ENCODE results near the gene MBD3.
"Not testable (repeated sequence)": the region's sequence is repeated elsewhere in the genome, so short reads cannot be mapped to it uniquely, and the experiment has no call there.

Gene MBD3

GRCh38 chr19:1592755-1593500 lies at the start of gene MBD3:
MBD3 (minus strand) TSS chr19:1592865; CDS start chr19:1592631, 234 bp downstream.
- Histone ChIP-seq H3K4me1 (ENCODE audit: insufficient read depth, low read length) (peaks cover 4% of the 10 kb centered on the region), H3K36me3 (ENCODE audit: insufficient read depth, low read length) (peaks cover 13% of the 10 kb centered on the region), H3K9me3 (ENCODE audit: control insufficient read depth, insufficient read depth, low read length) (no peaks in the 10 kb centered on the region), H3K9ac (ENCODE audit: low read depth, low read length) (peak within 1 kb of the TSS; percentile 100)

DNA sequence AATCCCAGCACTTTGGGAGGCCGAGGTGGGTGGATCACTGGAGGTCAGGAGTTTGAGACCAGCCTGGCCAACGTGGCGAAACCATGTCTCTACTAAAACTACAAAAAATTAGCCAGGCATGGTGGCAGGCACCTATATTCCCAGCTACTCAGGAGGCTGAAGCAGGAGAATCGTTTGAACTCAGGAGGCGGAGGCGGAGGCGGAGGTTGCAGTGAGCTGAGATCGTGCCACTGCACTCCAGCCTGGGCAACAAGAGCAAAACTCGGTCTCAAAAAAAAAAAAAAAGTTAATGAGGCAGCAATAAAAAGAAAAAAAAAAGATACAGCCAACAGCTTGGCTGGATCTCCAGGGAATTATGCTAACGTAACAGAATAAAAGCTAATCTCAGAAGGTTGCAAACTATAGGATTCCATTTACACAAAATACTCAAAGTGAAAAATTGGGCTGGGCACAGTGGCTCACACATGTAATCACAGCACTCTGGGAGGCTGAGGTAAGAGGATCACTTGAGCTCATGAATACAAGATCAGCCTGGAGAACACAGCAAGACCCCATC lies 48.3 kb upstream of the MBD3 start:
- peaks cover 20% of the 10 kb centered on the region for H3K36me3 ChIP-seq (ENCODE audit: insufficient read depth, low read length)
- not testable (repeated sequence) for H3K9me3 ChIP-seq (ENCODE audit: control insufficient read depth, insufficient read depth, low read length); H3K9ac ChIP-seq (ENCODE audit: low read depth, low read length); H3K4me1 ChIP-seq (ENCODE audit: insufficient read depth, low read length)

GRCh38 chr19:1636325-1637236 lies 43.9 kb upstream of the MBD3 start:
- no peak overlapping the region for H3K9ac ChIP-seq (ENCODE audit: low read depth, low read length)
- H3K4me1 ChIP-seq (ENCODE audit: insufficient read depth, low read length), result no peaks in the 10 kb centered on the region
- no peaks in the 10 kb centered on the region; the same call in 1 of the 2 replicates for H3K9me3 ChIP-seq (ENCODE audit: control insufficient read depth, insufficient read depth, low read length)
- peaks cover 18% of the 10 kb centered on the region; the same call in 1 of the 2 replicates for H3K36me3 ChIP-seq (ENCODE audit: insufficient read depth, low read length)

DNA sequence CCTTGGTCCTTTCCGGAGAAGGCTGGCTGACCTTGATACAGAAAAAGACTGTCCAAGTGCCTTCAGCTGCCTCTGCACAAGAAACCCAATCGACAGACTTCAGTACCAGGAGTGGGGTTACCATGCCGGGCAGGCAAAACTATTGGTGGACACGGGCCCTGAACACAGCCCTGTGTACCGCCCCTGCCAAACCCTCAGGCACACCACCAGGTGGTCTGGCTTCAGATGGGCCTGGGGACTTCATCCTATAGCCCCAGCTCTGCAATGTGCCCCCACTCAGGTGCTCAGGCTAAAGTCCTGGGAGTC lies 42.2 kb upstream of the MBD3 start:
- H3K4me1 ChIP-seq (ENCODE audit: insufficient read depth, low read length), result no peaks in the 10 kb centered on the region
- no peak overlapping the region for H3K9ac ChIP-seq (ENCODE audit: low read depth, low read length)
- H3K36me3 ChIP-seq (ENCODE audit: insufficient read depth, low read length), result peaks cover 18% of the 10 kb centered on the region; the same call in 1 of the 2 replicates
- no peaks in the 10 kb centered on the region; the same call in 1 of the 2 replicates for H3K9me3 ChIP-seq (ENCODE audit: control insufficient read depth, insufficient read depth, low read length)

- Histone ChIP-seq H3K9me3 (ENCODE audit: control insufficient read depth, insufficient read depth, low read length) (no peaks in the 10 kb centered on the region; the same call in 1 of the 2 replicates), H3K36me3 (ENCODE audit: insufficient read depth, low read length) (peaks cover 15% of the 10 kb centered on the region; the same call in 1 of the 2 replicates), H3K9ac (ENCODE audit: low read depth, low read length) (no peak overlapping the region), H3K4me1 (ENCODE audit: insufficient read depth, low read length) (no peaks in the 10 kb centered on the region)
Observed at GRCh38 chr19:1634242-1634937, 41.7 kb upstream of the MBD3 start.

DNA sequence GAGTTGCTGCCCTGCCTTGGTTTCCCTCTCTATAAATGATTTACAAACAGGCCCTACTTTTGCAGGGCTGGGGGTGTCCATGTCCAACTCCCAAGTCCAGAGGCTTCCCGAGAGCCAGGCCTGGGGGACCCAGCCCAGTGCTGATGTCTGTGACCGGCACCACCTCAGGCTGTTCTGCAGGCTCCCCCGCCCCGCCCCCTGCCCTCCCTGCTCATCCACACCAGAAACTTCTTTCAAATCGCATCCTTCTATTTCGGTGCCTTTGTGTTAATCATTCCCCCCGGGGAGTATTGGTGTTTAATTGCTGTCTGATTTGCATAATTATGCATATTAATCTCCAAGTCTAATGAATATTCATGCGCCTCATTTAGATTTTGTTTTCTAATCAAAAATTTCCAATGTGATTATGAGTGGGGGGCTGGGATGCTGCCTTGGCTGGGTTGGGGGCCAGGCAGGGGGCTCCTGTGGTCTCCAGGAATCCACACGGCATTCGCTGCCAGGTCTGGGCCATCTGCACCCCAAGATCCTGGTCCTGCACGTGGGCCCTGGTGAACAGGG lies 40.7 kb upstream of the MBD3 start:
- Histone ChIP-seq H3K9ac (ENCODE audit: low read depth, low read length) (no peak overlapping the region), H3K4me1 (ENCODE audit: insufficient read depth, low read length) (no peaks in the 10 kb centered on the region), H3K9me3 (ENCODE audit: control insufficient read depth, insufficient read depth, low read length) (no peaks in the 10 kb centered on the region; the same call in 1 of the 2 replicates), H3K36me3 (ENCODE audit: insufficient read depth, low read length) (peaks cover 12% of the 10 kb centered on the region; the same call in 1 of the 2 replicates)

- Histone ChIP-seq H3K4me1 (ENCODE audit: insufficient read depth, low read length) (no peaks in the 10 kb centered on the region), H3K36me3 (ENCODE audit: insufficient read depth, low read length) (peaks cover 12% of the 10 kb centered on the region; the same call in 1 of the 2 replicates), H3K9me3 (ENCODE audit: control insufficient read depth, insufficient read depth, low read length) (no peaks in the 10 kb centered on the region; the same call in 1 of the 2 replicates), H3K9ac (ENCODE audit: low read depth, low read length) (no peak overlapping the region)
Observed at GRCh38 chr19:1632462-1633268, 40.0 kb upstream of the MBD3 start.

DNA sequence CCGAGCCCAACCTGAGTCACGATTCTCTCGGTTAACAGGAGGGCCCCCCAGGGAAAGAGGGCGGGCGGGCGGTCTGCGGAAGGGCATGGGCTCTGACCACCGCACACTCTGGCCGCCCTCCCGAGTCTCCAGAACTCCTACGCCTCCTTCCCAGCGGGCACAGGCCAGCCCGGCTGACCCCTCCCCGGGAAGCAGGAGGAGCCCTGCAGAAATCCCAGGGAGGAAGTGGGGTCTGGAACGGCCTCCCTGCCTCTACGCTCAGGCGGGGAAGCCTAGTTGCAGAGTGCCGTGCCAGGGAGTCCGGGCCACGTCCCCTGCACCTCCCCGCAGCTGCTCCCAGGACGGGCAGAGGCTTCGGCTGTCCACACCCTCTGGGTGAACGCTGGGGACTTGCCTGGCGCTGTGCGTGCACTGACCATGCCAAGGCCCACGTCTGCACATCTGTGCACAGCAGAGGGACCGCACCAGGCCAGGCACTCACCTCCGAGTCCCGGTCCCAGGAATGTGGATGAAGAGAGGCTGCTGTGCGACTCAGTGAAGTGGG lies 39.0 kb upstream of the MBD3 start:
- Histone ChIP-seq H3K9me3 (ENCODE audit: control insufficient read depth, insufficient read depth, low read length) (no peaks in the 10 kb centered on the region; the same call in 1 of the 2 replicates), H3K4me1 (ENCODE audit: insufficient read depth, low read length) (no peaks in the 10 kb centered on the region), H3K9ac (ENCODE audit: low read depth, low read length) (no peak overlapping the region)

GRCh38 chr19:1630811-1631210 lies 38.1 kb upstream of the MBD3 start:
- Histone ChIP-seq H3K9me3 (ENCODE audit: control insufficient read depth, insufficient read depth, low read length) (no peaks in the 10 kb centered on the region; the same call in 1 of the 2 replicates), H3K36me3 (ENCODE audit: insufficient read depth, low read length) (peaks cover 12% of the 10 kb centered on the region; the same call in 1 of the 2 replicates), H3K4me1 (ENCODE audit: insufficient read depth, low read length) (no peaks in the 10 kb centered on the region), H3K9ac (ENCODE audit: low read depth, low read length) (no peak overlapping the region)

More for the DNA sequence above, 39.0 kb upstream of the MBD3 start:
- peaks cover 12% of the 10 kb centered on the region; the same call in 1 of the 2 replicates for H3K36me3 ChIP-seq (ENCODE audit: insufficient read depth, low read length)

- no peak overlapping the region for H3K9ac ChIP-seq (ENCODE audit: low read depth, low read length)
- H3K36me3 ChIP-seq (ENCODE audit: insufficient read depth, low read length), result peaks cover 9% of the 10 kb centered on the region; the same call in 1 of the 2 replicates
- no peaks in the 10 kb centered on the region for H3K4me1 ChIP-seq (ENCODE audit: insufficient read depth, low read length)
- no peaks in the 10 kb centered on the region for H3K9me3 ChIP-seq (ENCODE audit: control insufficient read depth, insufficient read depth, low read length)
Observed at GRCh38 chr19:1630012-1630411, 37.3 kb upstream of the MBD3 start.

DNA sequence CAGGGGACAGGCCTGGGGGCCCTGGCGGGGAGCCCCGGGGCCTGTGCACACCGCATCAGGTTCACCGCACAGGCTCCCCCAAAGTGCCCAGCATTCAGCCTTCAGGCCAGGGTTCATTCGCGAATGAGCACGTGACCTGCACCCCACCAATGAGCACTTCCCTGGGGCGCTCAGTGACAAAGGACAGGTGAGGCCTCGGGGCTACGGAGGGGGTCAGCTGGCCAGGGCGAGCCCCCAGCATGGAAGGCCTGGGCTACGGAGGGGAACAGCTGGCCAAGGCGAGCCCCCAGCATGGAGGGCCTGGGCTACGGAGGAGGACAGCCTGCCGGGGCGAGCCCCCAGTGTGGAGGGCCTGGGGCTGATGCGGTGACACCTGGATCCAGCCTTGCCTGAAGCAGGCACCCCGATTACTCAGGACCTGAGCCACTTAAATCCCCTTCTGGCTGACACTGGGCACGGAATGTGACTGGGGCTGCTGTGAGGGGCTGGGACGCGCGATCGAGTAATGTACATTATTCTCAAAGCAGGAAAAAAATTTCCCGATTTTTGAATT lies 36.7 kb upstream of the MBD3 start:
- no peaks in the 10 kb centered on the region for H3K4me1 ChIP-seq (ENCODE audit: insufficient read depth, low read length)
- H3K36me3 ChIP-seq (ENCODE audit: insufficient read depth, low read length), result peaks cover 4% of the 10 kb centered on the region; the same call in 1 of the 2 replicates
- H3K9ac ChIP-seq (ENCODE audit: low read depth, low read length), result no peak overlapping the region
- no peaks in the 10 kb centered on the region for H3K9me3 ChIP-seq (ENCODE audit: control insufficient read depth, insufficient read depth, low read length)

GRCh38 chr19:1627194-1627593 lies 34.5 kb upstream of the MBD3 start:
- Histone ChIP-seq H3K9ac (ENCODE audit: low read depth, low read length) (no peak overlapping the region), H3K9me3 (ENCODE audit: control insufficient read depth, insufficient read depth, low read length) (no peaks in the 10 kb centered on the region), H3K4me1 (ENCODE audit: insufficient read depth, low read length) (no peaks in the 10 kb centered on the region), H3K36me3 (ENCODE audit: insufficient read depth, low read length) (peaks cover 15% of the 10 kb centered on the region)
